ENCODE results near the gene TMEM35B.
"Not testable (repeated sequence)": the region's sequence is repeated elsewhere in the genome, so short reads cannot be mapped to it uniquely, and the experiment has no call there.

TMEM35B gene

DNA sequence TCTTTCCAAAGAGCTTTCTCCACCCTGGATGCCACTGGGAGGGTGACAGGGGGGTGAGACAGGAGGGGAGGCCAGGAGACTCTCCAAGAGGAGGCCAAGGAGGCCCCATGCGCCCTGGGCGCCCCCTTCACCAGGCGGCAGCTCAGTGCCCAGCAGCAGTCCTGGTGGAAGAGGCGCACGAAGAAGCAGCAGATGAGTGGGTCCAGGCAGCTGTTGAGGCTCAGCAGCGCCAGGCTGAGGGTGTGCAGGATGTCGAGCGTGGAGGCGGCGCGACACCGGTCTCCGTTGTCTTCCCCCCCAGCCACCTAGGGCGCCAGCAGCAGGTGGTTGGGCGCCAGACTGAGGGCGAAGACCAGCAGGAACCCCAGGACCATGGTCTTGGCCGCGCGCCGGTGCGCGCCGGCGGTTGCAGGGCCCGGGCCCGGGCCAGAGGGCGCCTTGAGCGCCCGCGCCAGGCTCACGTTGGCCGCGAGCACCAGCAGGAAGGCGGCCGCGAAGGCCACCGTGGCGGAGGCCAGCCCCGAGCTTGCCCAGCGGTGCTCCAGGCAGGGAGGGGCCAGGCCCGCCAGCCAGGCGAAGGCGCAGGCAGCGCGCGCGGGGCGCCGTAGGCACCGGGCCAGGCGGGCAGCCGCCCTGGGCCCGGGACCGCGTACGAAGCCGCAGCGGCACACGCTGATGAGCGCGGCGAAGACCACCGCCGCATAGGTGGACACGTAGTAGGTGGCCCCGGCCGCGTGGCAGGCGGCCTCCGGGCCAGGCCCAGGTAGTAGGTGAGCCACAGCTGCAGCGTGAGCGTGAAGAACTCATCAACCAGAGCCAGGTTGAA is 8.6 kb downstream of the TMEM35B start:
- DNase-seq (ENCODE audit: low read depth in 1 of 2, low spot score in 1 of 2): no peak

DNA sequence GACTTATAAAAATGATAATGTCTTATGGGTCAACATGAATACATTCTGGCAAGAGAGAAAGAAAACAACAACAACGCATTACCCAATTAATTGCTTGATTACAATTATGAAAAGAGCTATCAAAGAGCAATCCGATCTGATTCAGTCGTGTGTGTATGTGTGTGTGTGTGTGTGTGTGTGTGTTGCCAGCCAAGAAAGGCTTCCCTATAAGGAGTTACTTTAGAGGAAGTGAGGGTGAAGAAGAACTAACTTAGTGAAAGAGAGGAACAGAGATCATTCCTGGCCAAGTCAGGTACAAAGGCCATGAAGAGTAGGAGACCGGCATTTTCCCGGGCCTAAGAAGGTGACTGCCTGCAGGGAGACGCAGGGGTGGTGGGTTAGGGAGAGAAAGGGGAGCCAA is 9.4 kb downstream of the TMEM35B start:
- DNase-seq (ENCODE audit: low read depth in 1 of 2, low spot score in 1 of 2): no peak

DNA sequence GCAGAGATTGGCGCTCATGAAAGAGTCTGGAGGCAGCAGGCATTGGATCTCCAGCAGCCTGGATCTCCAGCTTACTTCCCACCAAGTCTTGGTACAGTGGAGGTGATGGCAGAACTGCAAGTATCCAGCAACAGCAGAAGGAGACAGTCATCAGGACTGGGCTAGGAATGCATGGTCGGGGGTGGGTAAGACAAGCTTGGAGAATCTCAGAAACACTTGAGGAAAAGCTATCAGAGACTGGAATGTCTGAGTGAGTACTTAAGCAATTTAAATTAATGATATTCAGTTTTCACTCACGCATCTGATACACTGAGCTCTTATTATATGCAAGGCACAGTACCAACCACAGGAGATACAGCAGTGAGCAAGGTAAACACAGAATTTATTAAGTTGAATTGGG is 9.8 kb downstream of the TMEM35B start:
- DNase-seq (ENCODE audit: low read depth in 1 of 2, low spot score in 1 of 2): no peak

DNA sequence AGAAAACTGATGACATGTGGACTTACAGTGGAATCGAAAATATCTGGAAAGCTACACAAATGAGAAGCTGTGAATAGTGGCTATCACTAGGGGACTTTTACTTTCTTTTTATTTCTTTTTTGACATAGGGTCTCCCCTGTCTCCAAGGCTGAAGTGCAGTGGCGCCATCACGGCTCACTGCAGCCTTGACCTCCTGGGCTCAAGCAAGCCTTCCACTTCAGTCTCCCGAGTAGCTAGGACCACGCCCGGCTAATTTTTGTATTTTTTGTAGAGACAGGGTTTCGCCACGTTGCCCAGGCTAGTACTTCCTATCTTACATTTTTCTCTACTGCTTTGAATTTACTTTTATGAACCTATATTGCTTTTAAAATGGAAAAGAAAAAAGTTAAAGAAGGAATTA is 10.5 kb downstream of the TMEM35B start:
- no peak for DNase-seq (ENCODE audit: low read depth in 1 of 2, low spot score in 1 of 2)

DNA sequence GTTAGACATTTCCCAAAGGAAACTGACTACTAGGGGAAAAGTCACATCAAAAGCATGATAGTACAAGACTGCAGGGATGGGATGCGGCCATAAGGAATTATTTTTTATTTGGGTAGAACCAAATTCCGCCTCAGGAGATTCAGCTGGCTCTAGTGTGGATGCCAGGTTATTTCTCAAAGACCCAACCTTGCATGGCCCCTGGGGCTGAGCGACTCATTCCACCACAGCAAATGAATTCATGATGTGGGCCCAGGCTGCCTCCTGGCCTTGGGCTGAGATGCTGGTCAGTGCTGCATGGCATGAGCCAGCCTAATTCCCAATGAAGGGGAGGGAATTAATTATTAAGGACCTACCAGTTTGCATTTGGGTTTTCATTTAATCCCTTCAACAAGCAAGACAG is 11.8 kb downstream of the TMEM35B start:
- no peak for DNase-seq (ENCODE audit: low read depth in 1 of 2, low spot score in 1 of 2)

DNA sequence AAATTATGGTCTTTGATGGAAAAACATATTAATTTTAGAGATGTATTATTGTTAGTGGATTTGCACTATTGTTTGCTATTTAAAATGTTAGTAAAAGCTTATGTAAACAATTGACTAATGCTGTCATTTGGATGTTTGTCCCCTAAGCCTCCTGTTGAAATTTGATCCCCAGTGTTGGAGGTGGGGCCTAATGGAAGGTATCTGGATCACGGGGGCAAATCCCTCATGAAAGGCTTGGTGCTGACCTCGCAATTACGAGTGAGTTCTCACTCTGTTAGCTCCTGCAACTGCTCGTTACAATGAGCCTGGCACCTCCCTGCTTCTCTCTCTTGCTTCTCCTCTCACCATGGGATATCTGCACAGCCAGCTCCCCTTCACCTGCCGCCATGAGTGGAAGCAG is 14.3 kb downstream of the TMEM35B start:
- DNase-seq (ENCODE audit: low read depth in 1 of 2, low spot score in 1 of 2): no peak

DNA sequence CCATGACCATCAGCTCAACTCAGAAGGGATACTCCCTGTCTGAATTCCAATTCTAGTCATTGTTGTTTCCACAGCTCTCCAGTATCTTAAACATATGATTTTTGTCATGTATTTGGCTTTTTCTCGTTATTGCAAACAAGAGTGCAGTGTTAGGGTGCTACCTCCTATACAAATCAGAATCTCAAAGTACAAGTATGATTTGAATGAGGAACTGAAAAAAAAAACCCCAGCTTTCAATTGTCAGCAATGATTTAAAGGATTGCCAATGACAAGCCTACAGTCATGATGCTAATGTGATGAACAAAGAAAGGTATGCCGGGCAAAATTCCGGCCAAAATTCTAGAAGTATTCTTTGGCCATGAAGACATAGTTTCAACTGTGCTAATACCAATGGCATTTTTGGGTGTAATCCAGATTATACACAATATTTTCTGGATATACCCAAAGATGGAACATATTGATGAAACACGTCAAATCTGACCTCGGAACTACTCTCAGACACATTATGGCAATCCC is 14.9 kb downstream of the TMEM35B start:
- DNase-seq (ENCODE audit: low read depth in 1 of 2, low spot score in 1 of 2): no peak

DNA sequence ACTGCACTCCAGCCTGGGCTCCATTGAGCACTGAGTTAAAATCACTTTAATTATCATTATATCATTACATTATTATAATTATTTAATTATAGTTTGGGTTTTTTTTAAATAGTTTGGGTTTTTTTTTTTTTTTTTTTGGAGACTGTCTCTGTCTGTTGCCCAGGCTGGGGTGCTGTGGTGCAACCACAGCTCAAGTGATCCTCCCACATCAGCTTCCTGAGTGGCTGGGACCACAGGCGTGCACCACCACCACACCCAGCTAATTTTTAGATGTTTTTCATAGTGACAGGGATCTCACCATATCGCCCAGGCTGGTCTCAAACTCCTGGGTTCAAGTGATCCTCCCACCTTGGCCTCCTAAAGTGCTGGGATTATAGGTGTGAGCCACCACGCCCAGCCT is 16.9 kb downstream of the TMEM35B start:
- DNase-seq (ENCODE audit: low read depth in 1 of 2, low spot score in 1 of 2): not testable (repeated sequence)

DNA sequence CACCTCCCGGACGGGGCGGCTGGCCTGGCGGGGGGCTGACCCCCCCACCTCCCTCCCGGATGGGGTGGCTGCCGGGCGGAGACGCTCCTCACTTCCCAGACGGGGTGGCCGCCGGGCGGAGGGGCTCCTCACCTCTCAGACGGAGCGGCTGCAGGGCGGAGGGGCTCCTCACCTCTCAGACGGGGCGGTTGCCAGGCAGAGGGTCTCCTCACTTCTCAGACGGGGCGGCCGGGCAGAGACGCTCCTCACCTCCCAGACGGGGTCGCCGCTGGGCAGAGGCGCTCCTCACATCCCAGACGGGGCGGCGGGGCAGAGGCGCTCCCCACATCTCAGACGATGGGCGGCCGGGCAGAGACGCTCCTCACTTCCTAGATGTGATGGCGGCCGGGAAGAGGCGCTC is 17.5 kb downstream of the TMEM35B start:
- not testable (repeated sequence) for DNase-seq (ENCODE audit: low read depth in 1 of 2, low spot score in 1 of 2)

DNA sequence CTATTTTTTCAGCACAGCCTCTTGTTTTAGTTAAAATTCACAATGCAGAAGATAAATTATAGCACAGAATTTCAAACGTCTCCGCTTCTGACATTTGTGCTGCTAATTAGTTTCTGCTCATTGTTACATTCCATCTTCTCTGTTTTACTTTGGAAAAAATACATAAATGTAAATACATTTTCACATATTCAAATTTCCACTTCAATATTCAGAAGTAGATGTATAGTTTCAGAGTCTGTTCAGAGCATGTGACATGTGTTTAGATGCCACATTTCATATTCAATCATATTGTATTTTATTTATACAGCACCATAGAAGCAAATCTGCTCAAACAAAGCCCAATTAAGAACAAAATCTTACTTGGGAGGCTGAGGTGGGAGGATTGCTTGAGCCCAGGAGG is 19.6 kb downstream of the TMEM35B start:
- no peak for DNase-seq (ENCODE audit: low read depth in 1 of 2, low spot score in 1 of 2)

DNA sequence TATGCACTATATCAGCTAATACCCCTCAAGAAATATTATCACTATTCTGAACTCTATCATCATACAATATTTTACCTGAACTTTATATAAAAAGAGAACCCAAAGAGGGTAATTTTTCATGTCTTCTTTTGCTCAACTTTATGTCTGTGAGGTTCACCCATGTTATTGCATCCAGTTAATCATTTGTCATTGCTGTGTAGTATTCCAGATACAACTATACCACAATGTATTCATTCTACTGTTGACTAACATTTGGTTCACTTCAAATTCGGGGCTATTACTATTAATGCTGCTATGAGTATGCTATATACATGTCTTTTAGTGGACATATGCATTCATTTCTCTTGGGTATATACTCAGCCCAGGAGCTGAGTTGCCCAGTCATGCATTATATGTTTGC is 34.7 kb downstream of the TMEM35B start:
- no peak for DNase-seq (ENCODE audit: low read depth in 1 of 2, low spot score in 1 of 2)

DNA sequence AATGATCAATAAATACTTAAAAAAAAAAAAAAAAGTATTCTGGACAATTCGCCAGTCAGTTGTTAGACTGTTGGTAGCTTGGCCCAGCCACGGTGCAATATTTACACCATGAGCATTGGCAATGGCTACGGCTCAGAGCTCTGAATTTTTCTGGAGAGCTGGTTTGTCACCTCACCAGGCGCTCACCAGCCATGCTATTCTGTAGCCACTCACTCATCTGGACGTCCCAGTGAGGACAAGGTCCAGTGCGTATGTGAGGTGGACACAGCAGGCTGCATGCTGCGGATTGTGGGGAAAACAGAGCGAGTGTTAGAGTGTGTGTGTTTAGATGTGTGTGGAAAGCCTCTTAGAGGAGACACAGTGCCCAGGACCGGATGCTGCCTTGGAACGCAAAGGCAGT is 36.4 kb downstream of the TMEM35B start:
- DNase-seq (ENCODE audit: low read depth in 1 of 2, low spot score in 1 of 2): not testable (repeated sequence)

DNA sequence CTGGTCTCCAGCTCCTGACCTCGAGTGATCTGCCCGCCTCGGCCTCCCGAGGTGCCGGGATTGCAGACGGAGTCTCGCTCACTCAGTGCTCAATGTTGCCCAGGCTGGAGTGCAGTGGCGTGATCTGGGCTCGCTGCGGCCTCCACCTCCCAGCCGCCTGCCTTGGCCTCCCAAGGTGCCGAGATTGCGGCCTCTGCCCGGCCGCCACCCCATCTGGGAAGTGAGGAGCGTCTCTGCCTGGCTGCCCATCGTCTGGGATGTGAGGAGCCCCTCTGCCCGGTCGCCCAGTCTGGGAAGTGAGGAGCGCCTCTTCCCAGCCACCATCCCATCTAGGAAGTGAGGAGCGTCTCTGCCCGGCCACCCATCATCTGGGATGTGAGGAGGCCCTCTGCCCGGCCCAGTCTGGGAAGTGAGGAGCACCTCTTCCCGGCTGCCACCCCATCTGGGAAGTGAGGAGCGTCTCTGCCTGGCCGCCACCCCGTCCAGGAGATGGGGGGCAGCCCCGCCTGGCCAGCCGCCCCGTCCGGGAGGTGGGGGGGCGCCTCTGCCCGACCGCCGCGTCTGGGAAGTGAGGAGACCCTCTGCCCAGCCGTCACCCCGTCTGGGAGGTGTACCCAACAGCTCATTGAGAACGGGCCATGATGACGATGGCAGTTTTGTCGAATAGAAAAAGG is 37.4 kb downstream of the TMEM35B start:
- not testable (repeated sequence) for DNase-seq (ENCODE audit: low read depth in 1 of 2, low spot score in 1 of 2)

DNA sequence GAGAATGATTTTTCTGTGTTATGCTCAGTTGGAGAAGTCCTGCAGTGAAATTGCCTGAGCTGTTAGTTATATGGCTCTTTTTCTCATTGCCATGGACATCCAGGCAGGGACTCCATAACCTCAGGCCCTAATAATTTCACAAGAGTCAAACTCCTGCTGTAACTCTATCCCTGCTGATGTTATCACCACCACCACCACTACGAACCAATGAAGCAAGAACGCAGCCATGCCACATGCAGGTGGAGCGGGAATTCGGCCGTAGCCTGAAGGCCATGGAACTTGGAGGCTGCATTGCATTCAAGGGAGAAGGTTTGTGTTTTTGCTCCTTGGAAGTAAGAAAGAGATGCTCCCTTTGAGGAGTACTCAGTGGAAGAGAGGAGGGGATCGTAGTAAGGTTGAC is 38.9 kb downstream of the TMEM35B start:
- DNase-seq (ENCODE audit: low read depth in 1 of 2, low spot score in 1 of 2): no peak

DNA sequence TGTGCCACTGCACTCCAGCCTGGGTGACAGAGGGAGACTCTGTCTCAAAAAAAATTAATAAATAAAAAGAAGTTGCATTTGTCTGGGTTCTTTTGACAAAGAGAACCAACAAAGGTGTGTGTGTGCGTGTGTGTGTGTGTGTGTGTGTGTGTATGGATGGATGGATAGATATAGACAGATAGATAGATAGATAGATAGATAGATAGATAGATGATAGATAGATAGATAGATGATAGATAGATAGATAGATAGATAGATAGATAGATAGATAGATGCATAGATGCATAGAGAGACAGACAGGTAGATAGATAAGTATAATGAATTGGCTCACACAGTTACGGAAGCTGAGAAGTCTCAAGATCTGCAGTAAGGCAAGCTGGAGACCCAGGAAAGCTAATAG is 43.3 kb downstream of the TMEM35B start:
- DNase-seq (ENCODE audit: low read depth in 1 of 2, low spot score in 1 of 2): not testable (repeated sequence)
